Ovary (tissue), 3 donors: ENCODE measurements around the gene LHFPL6.

ENCODE experiments used
- EP300 ChIP-seq: sonication (generic); formaldehyde crosslinking; IDR thresholded peaks from one replicate; pipeline ENCODE4 v1.6.1; 2017; ENCODE audit warnings: antibody characterized with exemption
- POLR2A ChIP-seq: fragments of 450-650 bp; IDR thresholded peaks from one replicate; pipeline ENCODE4 v1.6.1; 2017; ENCODE audit warnings: antibody characterized with exemption, mild to moderate bottlenecking, moderate library complexity
- TF ChIP-seq, protein P1 (sequence below), 3 donors: fragments of 450-650 bp in 2 of 3; fragments of 200-600 bp in 1 of 3; IDR thresholded peaks; one replicate each; pipeline versions ENCODE4 v1.5.1 to v1.8.0; 2016 to 2022; ENCODE audit warnings: antibody characterized with exemption in 3 of 3, mild to moderate bottlenecking in 1 of 3
- donor health status: DM: no; HTN: no; CAD: no.

DNA sequence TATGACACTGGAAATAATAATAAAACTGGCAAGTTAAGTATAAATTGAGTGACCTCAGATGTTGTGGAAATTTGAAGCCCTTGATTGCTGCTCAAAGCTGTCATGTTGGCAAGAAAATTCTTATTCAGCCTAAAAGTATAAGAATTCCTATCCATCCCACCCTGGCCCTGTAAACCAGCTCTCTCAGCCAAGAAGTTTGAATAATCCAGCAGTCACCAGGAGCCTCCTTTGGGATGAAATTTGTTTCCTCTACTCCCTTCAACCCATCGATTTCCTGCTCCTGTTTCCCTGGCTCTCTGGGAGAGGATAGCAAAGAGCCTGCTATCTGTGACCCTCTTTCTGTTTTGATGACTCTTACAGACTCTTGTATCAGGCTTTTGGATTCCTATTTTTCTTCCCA, 169.3 kb downstream of the LHFPL6 start:
- TF ChIP-seq, protein P1, sequence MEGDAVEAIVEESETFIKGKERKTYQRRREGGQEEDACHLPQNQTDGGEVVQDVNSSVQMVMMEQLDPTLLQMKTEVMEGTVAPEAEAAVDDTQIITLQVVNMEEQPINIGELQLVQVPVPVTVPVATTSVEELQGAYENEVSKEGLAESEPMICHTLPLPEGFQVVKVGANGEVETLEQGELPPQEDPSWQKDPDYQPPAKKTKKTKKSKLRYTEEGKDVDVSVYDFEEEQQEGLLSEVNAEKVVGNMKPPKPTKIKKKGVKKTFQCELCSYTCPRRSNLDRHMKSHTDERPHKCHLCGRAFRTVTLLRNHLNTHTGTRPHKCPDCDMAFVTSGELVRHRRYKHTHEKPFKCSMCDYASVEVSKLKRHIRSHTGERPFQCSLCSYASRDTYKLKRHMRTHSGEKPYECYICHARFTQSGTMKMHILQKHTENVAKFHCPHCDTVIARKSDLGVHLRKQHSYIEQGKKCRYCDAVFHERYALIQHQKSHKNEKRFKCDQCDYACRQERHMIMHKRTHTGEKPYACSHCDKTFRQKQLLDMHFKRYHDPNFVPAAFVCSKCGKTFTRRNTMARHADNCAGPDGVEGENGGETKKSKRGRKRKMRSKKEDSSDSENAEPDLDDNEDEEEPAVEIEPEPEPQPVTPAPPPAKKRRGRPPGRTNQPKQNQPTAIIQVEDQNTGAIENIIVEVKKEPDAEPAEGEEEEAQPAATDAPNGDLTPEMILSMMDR (IDR thresholded peaks at IDR 0.05): no peak
- no peak for TF ChIP-seq EP300
- no peak for TF ChIP-seq POLR2A
